HG03025 (cell line): ENCODE measurements around the gene GJB3.
"Not testable (repeated sequence)": the region's sequence is repeated elsewhere in the genome, so short reads cannot be mapped to it uniquely, and the experiment has no call there.

Source experiments
- ATAC-seq: cut with Tn5 transposase; IDR thresholded peaks from one replicate; pipeline ENCODE4 v1.9.1; 2021; ENCODE audit warnings: mild to moderate bottlenecking, moderate library complexity; ENCODE audit not compliant: unreplicated experiment, low FRiP score

The GJB3 gene

DNA sequence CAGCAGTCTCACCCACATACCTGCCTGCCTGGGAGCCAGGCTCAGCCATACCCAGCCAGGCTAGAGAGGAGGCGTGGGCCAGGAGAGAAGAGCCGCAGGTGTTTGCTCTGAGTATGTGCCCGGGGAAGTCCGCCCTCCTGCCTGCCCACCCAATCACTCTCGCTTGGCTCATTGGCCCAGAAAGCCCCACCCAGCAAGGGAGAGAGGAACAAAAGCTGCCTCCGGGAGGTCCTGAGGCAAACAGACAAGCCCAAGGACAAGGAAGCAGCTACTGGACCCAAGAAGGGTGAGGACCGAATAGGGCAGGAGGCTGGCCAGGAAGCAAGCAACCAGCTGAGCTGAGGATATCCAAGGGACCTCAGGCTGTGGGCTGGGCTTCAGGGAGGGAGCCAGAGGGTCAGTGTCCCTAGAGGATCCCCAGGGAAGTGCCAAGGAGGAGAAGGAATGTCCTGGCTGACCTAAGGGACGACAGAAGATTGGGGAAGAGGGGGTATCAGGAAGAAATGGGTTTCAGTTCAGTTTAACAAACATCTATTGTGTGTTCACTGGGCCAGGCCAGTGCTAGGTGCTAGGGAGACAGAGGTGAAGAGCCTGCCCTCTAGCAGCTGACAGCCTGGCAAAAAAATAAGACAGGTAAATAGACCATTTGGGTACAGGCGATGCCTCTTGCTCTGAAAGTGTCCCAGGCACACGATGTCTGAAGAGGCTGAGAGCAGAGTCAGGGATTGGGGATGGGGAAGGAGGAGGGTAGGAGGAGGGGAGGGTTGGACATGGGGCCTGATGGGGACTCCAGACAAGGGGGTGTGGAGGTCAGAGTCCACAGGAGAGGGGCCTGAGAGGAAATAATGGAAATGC is 21.3 kb upstream of the GJB3 start, which contains the start of gene GJB4:
Gene GJB4 (plus strand): TSS at position 238 of the 855 bp plus-strand sequence. CDS start 1,515 bp downstream, outside the sequence.
- no peak for ATAC-seq

DNA sequence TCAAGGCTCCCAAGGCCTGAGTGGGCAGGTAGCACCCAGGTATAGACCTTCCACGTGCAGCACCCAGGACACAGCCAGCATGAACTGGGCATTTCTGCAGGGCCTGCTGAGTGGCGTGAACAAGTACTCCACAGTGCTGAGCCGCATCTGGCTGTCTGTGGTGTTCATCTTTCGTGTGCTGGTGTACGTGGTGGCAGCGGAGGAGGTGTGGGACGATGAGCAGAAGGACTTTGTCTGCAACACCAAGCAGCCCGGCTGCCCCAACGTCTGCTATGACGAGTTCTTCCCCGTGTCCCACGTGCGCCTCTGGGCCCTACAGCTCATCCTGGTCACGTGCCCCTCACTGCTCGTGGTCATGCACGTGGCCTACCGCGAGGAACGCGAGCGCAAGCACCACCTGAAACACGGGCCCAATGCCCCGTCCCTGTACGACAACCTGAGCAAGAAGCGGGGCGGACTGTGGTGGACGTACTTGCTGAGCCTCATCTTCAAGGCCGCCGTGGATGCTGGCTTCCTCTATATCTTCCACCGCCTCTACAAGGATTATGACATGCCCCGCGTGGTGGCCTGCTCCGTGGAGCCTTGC is 19.7 kb upstream of the GJB3 start:
- ATAC-seq, result no peak

DNA sequence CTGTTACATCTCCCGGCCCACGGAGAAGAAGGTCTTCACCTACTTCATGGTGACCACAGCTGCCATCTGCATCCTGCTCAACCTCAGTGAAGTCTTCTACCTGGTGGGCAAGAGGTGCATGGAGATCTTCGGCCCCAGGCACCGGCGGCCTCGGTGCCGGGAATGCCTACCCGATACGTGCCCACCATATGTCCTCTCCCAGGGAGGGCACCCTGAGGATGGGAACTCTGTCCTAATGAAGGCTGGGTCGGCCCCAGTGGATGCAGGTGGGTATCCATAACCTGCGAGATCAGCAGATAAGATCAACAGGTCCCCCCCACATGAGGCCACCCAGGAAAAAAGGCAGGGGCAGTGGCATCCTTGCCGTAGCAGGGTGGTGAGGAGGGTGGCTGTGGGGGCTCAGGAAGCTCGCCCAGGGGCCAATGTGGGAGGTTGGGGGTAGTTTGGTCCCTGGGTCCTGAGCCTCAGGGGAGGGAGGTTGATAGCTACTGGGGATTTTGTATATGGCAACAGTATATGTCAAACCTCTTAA is 19.2 kb upstream of the GJB3 start:
- no peak for ATAC-seq

DNA sequence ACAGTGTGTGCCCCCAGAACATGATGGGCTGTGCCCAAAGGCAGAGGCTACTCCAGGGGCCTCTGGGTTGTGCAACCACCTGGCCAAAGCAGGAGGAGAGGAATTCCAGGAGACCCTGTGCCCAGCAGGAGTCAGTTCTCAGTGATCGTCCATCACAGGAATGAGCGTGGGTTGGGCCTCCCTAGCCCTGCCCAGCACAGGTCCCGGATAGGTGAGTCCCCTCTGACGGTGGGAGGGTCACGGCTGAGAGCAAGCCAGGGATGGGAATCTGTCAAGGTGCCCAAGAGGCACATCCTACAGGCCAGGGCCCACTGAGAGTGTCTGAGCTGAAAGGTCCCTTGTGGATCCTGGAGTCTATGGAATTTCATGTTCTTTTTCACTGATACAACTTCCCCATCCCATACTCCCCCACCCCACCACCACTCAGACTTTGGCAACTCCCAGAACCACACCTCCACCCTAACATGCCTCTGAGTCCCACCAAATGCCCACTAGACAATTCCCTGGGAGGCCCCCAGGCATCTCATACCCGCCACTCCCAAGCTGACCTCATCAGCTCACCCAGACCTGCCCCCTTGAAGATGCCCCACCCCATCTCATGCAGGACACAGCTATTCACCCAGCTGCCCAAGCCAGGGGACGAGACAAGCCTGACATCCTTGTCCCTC is 18.4 kb upstream of the GJB3 start:
- no peak for ATAC-seq

DNA sequence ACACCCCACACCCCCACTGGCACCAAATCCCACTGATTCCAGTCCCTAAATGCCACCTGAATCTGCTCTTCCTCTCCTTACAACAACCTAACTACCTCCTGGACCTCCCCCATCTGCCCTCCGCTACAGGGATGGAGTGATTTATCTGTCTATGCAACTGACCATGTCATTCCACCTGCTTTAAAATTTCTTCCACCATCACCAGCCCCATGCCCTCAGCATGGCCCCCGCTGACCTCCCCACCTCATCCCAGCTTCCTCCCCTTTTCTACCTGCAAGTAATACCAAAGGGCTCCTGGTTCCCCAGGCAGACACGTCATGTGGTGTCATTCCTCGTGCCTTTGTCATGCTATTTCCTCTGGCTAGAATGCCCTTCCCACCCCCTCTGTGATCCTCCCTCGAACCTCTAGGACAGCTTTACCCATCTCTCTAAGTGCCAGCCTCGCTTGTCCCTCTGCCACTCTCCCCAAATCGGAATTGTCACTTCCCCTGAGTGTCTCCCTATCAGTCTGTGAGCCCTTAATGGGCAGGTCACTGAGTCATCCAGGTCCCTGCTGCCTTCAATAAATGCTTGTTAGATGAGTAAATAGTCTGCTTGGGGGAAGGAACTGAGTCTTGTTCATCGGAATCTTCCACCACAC is 17.8 kb upstream of the GJB3 start:
- ATAC-seq, result no peak

DNA sequence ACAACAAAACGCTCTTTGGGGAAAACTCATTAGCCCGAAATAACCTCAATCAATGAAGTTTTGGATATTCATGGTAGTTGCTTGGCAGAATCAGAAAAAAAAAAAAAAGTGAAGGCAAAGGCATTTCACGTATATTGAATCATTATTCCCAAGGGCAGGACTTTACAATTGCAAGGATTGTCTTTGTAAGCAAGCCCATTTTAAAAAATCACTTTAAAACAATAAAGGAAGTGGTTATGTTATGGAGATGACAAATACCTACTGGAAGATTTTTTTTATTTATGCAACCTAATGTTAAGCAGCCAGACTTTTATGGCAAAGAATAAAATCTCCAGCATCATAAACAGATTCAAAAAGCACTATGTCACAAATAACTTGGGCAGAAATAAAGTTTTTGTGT is 12.2 kb upstream of the GJB3 start:
- ATAC-seq, result no peak

DNA sequence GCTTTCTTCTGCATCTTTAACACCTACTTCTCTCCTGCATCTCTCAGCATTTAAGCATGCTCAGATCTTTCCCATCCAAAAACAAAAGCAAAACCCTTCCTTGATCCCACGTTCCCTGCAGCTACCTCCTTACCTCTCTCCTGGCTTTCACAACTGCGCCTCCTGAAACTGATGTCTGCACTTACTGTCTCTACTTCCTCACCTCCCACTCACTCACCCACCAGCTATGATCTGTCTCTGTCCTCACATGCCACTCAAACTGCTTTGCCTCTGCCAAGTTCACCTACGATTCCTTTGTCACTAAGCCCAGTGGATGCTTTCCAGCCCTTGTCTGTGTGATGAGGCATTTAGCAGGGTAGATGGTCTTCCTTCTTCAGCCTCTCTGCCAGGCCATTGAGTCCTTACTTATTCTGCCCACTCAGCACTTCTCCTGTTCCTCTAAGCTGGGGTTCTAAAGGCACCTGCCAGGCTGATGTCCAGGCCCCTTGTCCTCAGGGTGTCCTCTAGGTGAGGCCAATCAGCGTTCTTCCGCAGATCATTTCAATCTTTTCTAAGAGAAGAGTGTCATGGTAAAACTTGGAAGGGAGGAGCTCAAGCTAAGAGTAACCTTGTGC is 10.0 kb upstream of the GJB3 start:
- ATAC-seq, result no peak

DNA sequence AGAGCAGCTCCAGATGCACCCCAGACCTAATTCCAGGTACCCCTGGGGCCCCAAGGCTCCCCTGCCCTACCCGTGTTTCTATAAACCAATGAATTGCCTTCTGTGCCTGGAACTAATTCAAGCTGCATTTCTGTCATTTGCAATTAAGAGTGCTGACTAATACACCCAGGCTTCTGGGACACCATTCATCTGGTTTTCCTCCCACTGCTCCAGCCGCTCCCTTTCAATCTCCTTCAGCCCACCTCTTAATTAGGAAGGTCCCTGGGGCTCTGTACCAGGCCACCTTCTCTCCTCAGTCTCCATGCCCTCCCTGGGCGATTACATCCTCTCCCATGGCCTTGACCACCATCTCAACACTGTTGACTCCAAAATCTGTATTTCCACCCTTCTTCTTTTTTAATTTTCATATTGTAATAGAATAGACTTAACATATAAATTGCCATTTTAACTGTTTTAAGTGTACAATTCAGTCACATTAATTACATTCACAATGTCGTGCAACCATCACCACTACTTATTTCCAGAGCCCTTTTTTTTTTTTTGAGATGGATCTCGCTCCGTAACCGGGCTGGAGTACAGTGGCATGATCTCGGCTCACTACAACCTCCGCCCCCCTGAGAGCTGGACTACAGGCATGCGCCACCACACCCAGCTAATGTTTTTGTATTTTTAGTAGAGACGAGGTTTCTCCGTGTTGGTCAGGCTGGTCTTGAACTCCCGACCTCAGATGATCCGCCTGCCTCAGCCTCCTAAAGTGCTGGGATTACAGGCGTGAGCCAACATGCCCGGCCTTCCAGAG is 9.2 kb upstream of the GJB3 start:
- ATAC-seq, result no peak

DNA sequence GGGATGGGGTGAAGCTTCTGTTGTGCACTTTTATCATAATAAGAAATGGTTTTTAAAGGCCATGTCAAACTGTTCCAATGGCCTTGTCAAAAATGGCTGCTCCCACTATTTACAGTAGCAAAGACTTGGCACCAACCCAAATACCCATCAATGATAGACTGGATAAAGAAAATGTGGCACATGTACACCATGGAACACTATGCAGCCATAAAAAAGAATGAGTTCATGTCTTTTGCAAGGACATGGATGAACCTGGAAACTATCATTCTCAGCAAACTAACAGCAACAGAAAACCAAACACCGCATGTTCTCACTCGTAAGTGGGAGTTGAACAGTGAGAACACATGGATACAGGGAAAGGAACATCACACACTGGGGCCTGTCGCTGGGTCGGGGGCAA is 7.9 kb upstream of the GJB3 start:
- not testable (repeated sequence) for ATAC-seq

DNA sequence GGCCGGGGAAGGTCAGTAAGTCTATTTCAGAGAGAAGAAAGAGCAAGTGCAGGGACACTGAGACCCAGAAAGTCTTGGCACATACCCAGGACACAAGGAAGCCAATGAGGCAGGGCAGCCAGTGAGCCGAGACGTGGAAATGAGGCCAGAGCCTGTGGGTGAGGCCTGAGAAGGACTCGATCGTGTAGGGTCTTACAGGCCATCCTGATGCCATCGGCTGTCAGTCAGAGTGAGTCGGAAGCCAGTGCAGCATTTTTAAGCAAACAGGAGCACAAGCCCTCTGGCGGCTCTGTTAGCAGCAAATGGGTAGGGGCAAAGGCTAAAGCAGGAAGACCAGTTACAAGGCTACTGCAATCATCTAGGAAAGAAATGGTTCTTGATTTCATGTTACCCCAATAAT is 6.1 kb upstream of the GJB3 start:
- ATAC-seq, result no peak

DNA sequence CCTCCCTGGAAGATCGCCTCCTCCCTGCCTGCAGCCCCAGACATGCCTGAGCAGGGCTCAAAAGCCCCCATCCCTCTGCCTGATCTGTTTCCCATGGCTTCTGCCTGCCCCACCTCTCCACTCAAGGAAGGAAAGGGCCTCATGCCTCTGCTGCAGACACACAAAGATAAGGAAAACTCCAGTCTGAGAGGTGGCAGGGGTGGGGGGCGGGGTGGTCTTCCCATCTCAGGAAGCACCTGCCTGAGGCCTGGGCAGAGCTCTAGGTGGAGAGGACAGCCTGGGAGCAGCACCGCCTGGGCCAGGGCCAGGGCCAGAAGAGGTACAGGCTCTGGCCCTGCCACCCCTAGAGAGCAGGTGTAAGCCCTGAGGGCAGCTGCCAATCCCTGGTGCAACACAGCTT is 4.1 kb upstream of the GJB3 start:
- no peak for ATAC-seq

DNA sequence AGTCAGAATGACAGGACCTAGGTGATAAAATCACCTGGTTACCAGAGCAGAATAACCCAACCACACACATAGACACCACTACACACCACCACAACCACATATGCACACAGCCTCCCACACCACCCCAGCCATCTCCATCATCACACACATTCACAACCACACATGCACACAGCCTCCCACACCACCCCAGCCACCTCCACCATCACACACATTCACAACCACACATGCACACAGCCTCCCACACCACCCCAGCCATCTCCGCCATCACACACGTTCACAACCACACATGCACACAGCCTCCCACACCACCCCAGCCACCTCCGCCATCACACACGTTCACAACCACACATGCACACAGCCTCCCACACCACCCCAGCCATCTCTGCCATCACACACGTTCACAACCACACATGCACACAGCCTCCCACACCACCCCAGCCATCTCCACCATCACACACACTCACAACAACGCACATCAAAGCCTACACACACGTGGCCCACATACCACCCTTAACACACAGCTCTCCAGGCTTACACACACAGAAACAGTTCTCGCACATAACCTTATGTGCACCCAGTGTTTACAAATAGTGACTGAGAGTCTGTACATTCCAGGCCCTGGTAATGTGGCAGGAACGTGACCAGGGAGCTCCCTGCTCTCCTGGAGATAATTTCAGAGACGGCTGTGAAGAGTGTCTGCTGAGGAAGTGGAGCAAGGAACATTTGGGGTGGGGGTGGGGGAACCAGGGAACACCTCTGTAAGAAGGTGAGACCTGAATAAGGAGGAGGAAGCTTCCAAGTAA is 3.3 kb upstream of the GJB3 start:
- ATAC-seq, result no peak

DNA sequence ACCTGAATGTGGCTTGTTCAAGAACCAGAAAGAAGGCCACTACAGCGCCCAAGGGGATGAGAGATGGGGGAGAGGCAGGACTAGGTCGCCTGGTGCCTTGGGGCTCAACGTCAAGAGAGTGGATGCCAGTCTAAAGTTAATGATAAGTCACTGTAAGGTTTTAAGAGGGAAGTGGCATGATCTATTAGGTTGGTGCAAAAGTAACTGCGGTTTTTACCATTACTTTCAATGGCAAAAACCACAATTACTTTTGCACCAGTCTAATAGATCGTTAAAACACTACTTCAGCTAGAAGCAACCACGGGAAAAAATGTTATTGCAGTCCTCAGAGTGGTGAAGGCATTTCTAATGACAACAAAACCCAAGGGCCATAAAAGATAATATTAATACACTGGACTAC is 2.6 kb upstream of the GJB3 start:
- no peak for ATAC-seq

DNA sequence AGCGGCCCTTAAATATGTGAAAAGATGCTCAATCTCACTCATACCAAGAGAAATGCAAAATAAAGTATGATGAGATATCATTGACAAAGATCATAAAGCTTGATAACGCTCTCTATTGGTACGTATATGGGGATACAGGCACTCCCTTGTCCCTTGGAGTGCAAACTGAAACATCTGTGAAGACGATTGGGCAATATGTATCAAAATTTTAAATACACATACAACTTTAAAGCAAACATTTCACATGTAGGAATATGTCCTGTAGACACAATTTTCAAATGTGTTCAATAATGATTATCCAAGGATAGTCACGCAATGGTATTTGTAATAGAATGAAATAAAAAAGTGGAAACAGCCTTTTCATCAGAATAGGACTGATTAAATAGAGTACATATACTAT is 2.0 kb upstream of the GJB3 start:
- ATAC-seq, result no peak

DNA sequence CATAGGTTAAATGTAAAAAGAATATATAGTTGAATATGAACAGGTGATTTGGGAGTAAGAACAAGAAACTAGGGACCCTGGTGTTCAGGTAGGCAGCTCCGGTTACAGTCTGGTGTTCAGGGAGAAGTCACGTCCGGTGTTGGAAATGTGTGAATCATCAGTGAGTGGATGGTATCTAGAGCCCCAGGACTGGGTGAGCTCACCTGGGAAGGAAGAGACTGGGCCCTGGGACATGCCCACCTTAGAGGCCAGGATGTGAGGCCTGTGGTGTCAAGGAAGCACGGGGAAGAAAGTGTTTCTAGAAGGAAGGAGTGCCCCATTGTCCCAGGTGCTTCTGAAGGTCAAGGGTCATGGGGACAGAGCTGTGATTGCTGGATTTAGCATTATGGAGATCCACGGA is 1.5 kb upstream of the GJB3 start:
- no peak for ATAC-seq

DNA sequence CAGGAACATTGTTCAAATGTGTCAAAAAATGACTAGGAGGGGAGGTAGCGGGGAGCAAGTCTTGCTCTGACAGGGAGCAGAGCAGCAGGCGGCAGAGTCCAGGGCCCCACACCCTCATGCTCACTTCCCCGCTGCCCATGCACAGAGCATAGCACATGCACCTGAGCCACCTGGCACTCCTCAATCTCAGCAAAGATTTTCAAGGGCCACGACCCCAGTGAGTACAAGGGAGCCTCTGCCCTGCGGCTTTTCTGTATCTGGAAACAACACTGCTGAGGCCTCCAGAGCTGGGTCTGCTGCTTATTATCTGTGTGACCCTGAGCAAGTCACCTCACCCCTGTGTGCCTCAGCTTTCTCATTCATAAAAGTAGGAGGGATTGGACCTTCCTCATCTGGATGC is 1.1 kb upstream of the GJB3 start:
- ATAC-seq, result no peak

DNA sequence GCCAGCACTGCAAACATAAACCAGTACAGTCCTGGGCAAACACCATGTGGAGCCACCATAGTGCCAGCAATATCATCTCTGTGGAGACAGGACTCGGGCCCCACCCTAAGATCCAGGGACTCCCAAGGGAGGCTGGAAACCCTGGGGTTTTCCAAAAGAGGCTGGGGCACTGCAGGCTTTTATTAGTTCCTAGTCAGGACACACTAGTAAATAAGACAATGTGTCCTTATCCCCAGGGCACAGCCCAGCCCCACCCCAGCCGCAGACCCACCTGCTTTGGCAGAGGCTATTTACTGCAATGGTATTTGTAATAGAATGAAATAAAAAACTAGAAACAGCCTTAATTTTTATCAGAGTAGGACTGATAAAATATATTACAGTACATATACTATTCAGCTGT is 486 bp upstream of the GJB3 start:
- ATAC-seq, result no peak

DNA sequence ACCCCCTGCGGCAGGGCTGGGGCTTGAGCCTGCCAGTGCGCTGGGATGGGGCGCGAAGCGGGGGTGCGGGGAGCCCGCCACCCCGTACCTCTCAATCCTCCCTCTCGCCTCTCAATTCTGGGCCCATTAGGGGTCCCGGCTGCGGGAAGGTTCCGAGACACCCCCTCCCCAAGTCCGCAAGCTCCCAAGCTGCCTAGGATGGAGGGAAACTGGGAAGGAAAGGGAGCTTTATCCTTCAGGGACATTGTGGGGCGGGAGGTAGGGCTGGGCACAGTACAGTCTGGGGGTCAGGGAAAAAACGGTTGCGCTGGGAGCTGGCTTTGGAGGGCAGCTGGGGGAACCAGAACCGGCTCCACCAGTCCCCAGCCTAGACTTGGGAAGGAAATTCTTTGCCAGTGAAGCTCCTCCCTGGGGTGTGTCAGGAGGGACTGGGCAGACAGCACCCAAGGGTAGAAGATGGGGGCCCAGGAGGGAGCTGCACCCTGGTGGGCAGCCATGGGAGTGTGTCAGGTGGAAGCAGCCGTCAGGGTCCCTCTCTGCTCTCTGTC is 904 bp downstream of the GJB3 start:
- ATAC-seq, result no peak
